ENCODE results near the gene EPAS1. TPM values are rescaled to one million over a fixed set of nuclear protein-coding genes. Genes with fewer than 3 reads are reported as not detected.

EPAS1 gene
- total RNA-seq, 4 donors from 2014 or later: 35.0 to 465 (median 202) TPM

- TF ChIP-seq CTCF (IDR thresholded peaks at IDR 0.05): no peak
- TF ChIP-seq POLR2A (IDR thresholded peaks at IDR 0.05): no peak
- H3K9me3 ChIP-seq: no peaks in the 10 kb centered on the region
- peaks cover 6 to 7% of the 10 kb centered on the region in 2 donors for H3K4me1 ChIP-seq
- H3K27me3 ChIP-seq: no peaks in the 10 kb centered on the region
- H3K27ac ChIP-seq: peak overlapping the region in 1 of 2 donors; percentile 93
- no peaks in the 10 kb centered on the region for H3K36me3 ChIP-seq
- DNase-seq: no peak
- H3K4me3 ChIP-seq: no peak overlapping the region
- intact Hi-C loops (cut with DNase I; ENCODE audit: low total_unique reads): no loop called here
Observed at GRCh38 chr2:46304635-46305034, 7.4 kb downstream of the EPAS1 start.

DNA sequence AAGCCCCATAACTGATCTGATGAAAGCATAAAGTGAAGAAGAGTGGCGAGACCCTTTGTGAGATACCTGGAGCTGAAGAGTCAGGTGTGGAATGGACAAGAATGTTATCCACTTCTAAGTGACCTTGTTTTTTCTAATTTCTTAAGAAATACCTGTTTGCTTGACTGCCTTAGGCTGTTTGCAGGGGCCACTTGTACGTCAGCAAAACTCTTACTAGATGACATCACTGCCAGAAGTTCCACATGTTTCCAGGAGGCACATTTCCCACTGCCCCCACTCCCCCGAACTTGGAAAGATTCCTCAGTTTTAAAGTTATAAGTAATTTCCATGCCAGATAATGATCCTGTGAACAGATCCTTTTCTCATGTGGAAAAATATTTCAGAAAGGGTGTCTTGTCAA is 8.0 kb downstream of the EPAS1 start:
- Histone ChIP-seq H3K27ac (peak overlapping the region in 1 of 2 donors; percentile 93), H3K4me3 (no peak overlapping the region), H3K27me3 (no peaks in the 10 kb centered on the region), H3K9me3 (no peaks in the 10 kb centered on the region), H3K4me1 (peaks cover 6 to 7% of the 10 kb centered on the region in 2 donors), H3K36me3 (no peaks in the 10 kb centered on the region)
- no peak for TF ChIP-seq CTCF (IDR thresholded peaks at IDR 0.05)
- TF ChIP-seq POLR2A (IDR thresholded peaks at IDR 0.05): no peak
- intact Hi-C loops (cut with DNase I; ENCODE audit: low total_unique reads): no loop called here
- DNase-seq: no peak

DNA sequence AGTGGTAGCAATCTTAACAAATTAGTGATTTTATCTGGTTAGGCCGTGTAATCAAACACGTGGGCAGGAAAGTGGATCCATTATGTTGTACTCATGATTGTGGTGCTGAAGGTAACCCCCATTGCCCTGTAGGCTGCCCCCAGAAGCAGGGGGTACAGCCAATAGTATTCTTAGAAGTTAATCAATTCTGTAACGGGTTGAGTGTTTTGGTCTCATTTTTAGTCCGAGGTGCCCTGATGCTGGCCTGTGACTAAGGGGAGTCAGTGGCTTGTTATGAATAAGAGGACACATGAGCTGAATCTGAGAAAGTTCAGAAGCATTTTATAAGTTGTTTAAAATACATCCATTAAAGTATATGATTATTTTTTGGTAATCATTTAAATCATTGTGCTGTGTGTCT is 8.6 kb downstream of the EPAS1 start:
- H3K4me1 ChIP-seq: peaks cover 6 to 7% of the 10 kb centered on the region in 2 donors
- no peak for DNase-seq
- no peak overlapping the region for H3K4me3 ChIP-seq
- H3K36me3 ChIP-seq: no peaks in the 10 kb centered on the region
- H3K27ac ChIP-seq: peak overlapping the region; percentile 28 to 93
- TF ChIP-seq POLR2A (IDR thresholded peaks at IDR 0.05): no peak
- no peak for TF ChIP-seq CTCF (IDR thresholded peaks at IDR 0.05)
- H3K9me3 ChIP-seq: no peaks in the 10 kb centered on the region
- intact Hi-C loops (cut with DNase I; ENCODE audit: low total_unique reads): no loop called here
- H3K27me3 ChIP-seq: no peaks in the 10 kb centered on the region

DNA sequence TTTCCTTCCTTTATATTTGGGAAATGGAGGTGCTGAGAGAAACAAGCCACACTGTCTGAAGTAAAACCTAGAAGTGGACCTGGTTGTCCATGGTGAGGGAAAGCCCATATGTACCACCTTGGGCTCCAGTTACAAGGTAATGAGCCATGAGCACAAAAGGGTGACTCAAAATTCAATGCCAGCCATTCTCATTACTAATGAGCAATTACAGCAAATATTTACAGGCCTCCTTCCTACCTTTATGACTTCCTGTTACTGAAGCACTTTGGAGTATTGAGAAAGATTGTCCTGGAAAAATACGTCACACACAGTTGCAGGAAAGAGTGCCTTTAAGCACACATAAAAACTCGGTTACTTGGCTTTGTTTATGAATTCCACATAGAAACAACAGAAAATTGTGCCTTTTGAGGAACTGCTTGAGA is 9.1 kb downstream of the EPAS1 start:
- intact Hi-C loops (cut with DNase I; ENCODE audit: low total_unique reads): no loop called here
- Histone ChIP-seq H3K4me3 (no peak overlapping the region), H3K27me3 (no peaks in the 10 kb centered on the region), H3K4me1 (peaks cover 6 to 11% of the 10 kb centered on the region in 2 donors), H3K9me3 (no peaks in the 10 kb centered on the region), H3K27ac (peak overlapping the region; percentile 28 to 93), H3K36me3 (no peaks in the 10 kb centered on the region)
- DNase-seq: no peak
- TF ChIP-seq POLR2A (IDR thresholded peaks at IDR 0.05) (no peak), CTCF (IDR thresholded peaks at IDR 0.05) (no peak)

GRCh38 chr2:46306988-46307655 is 9.9 kb downstream of the EPAS1 start:
- Histone ChIP-seq H3K36me3 (no peaks in the 10 kb centered on the region), H3K27me3 (no peaks in the 10 kb centered on the region), H3K9me3 (no peaks in the 10 kb centered on the region), H3K4me3 (no peak overlapping the region), H3K27ac (peak overlapping the region; percentile 38 to 93), H3K4me1 (peaks cover 6 to 11% of the 10 kb centered on the region in 2 donors)
- no peak for DNase-seq
- intact Hi-C loops (cut with DNase I; ENCODE audit: low total_unique reads): no loop called here
- TF ChIP-seq CTCF (IDR thresholded peaks at IDR 0.05) (no peak), POLR2A (IDR thresholded peaks at IDR 0.05) (no peak)

Data from uterus (tissue), 4 donors.